Measurements from ENCODE around the gene HPCAL1.

Gene HPCAL1

GRCh38 chr2:10256031-10256514, 46.6 kb upstream of the HPCAL1 start:
- no peaks in the 10 kb centered on the region for H3K27me3 ChIP-seq (ENCODE audit: insufficient read depth, poor library complexity, severe bottlenecking)
- no peak overlapping the region for H3K4me3 ChIP-seq (ENCODE audit: severe bottlenecking)
- DNase-seq (ENCODE audit: low spot score) (peak; percentile 51), ATAC-seq (ENCODE audit: low read depth) (no peak)
- H3K4me1 ChIP-seq (ENCODE audit: insufficient read depth, poor library complexity, severe bottlenecking): no peaks in the 10 kb centered on the region
- no peak overlapping the region for H3K27ac ChIP-seq (ENCODE audit: poor library complexity, severe bottlenecking)
- no peaks in the 10 kb centered on the region for H3K9me3 ChIP-seq (ENCODE audit: severe bottlenecking)
- TF ChIP-seq, protein P1, sequence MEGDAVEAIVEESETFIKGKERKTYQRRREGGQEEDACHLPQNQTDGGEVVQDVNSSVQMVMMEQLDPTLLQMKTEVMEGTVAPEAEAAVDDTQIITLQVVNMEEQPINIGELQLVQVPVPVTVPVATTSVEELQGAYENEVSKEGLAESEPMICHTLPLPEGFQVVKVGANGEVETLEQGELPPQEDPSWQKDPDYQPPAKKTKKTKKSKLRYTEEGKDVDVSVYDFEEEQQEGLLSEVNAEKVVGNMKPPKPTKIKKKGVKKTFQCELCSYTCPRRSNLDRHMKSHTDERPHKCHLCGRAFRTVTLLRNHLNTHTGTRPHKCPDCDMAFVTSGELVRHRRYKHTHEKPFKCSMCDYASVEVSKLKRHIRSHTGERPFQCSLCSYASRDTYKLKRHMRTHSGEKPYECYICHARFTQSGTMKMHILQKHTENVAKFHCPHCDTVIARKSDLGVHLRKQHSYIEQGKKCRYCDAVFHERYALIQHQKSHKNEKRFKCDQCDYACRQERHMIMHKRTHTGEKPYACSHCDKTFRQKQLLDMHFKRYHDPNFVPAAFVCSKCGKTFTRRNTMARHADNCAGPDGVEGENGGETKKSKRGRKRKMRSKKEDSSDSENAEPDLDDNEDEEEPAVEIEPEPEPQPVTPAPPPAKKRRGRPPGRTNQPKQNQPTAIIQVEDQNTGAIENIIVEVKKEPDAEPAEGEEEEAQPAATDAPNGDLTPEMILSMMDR (IDR thresholded peaks at IDR 0.05; ENCODE audit: poor library complexity, severe bottlenecking): no peak
- no peaks in the 10 kb centered on the region for H3K36me3 ChIP-seq (ENCODE audit: low read depth)

DNA sequence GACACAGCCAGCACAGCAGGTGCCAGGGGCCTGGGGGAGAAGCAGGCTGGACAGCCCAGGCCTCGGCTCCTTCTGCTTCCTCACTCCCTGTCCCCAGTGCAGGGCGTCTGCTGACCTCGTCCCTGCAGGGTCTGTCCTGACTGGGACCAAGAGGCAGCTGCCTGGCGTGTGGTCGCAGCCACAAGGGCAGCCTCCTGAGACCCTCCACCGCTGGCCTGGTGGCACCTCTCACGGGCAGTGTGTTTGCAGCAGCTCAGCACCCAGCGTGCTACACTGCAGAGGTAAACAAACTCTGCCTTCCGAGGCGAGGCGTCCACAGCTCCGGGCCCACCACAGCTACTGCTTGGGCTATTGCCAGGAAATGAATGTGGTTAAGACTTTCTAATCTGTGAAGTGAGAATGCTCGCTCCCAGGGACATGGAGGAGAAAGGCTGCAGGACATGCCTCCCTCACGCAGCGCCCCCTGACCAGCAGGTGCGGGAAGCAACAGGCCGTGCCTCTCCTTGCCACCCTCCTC, 46.1 kb upstream of the HPCAL1 start:
- DNase-seq (ENCODE audit: low spot score): no peak
- Histone ChIP-seq H3K36me3 (ENCODE audit: low read depth) (no peaks in the 10 kb centered on the region), H3K27ac (ENCODE audit: poor library complexity, severe bottlenecking) (no peak overlapping the region), H3K4me3 (ENCODE audit: severe bottlenecking) (no peak overlapping the region), H3K27me3 (ENCODE audit: insufficient read depth, poor library complexity, severe bottlenecking) (no peaks in the 10 kb centered on the region), H3K9me3 (ENCODE audit: severe bottlenecking) (no peaks in the 10 kb centered on the region), H3K4me1 (ENCODE audit: insufficient read depth, poor library complexity, severe bottlenecking) (no peaks in the 10 kb centered on the region)
- ATAC-seq (ENCODE audit: low read depth): no peak
- TF ChIP-seq, protein P1 (IDR thresholded peaks at IDR 0.05; ENCODE audit: poor library complexity, severe bottlenecking): no peak

- H3K27me3 ChIP-seq (ENCODE audit: insufficient read depth, poor library complexity, severe bottlenecking): no peaks in the 10 kb centered on the region
- no peaks in the 10 kb centered on the region for H3K4me1 ChIP-seq (ENCODE audit: insufficient read depth, poor library complexity, severe bottlenecking)
- no peaks in the 10 kb centered on the region for H3K36me3 ChIP-seq (ENCODE audit: low read depth)
- H3K9me3 ChIP-seq (ENCODE audit: severe bottlenecking): no peaks in the 10 kb centered on the region
- DNase-seq (ENCODE audit: low spot score) (peak; percentile 28), ATAC-seq (ENCODE audit: low read depth) (no peak)
- no peak overlapping the region for H3K4me3 ChIP-seq (ENCODE audit: severe bottlenecking)
- TF ChIP-seq, protein P1 (IDR thresholded peaks at IDR 0.05; ENCODE audit: poor library complexity, severe bottlenecking): no peak
- no peak overlapping the region for H3K27ac ChIP-seq (ENCODE audit: poor library complexity, severe bottlenecking)
Measured at GRCh38 chr2:10257036-10257435, 45.7 kb upstream of the HPCAL1 start.

GRCh38 chr2:10257500-10258147, 45.1 kb upstream of the HPCAL1 start:
- TF ChIP-seq, protein P1 (IDR thresholded peaks at IDR 0.05; ENCODE audit: poor library complexity, severe bottlenecking): no peak
- Histone ChIP-seq H3K9me3 (ENCODE audit: severe bottlenecking) (no peaks in the 10 kb centered on the region), H3K27me3 (ENCODE audit: insufficient read depth, poor library complexity, severe bottlenecking) (no peaks in the 10 kb centered on the region), H3K36me3 (ENCODE audit: low read depth) (no peaks in the 10 kb centered on the region), H3K27ac (ENCODE audit: poor library complexity, severe bottlenecking) (no peak overlapping the region), H3K4me3 (ENCODE audit: severe bottlenecking) (no peak overlapping the region), H3K4me1 (ENCODE audit: insufficient read depth, poor library complexity, severe bottlenecking) (no peaks in the 10 kb centered on the region)
- no peak for ATAC-seq (ENCODE audit: low read depth)
- DNase-seq (ENCODE audit: low spot score): peak; percentile 42

GRCh38 chr2:10258326-10258725, 44.4 kb upstream of the HPCAL1 start:
- ATAC-seq (ENCODE audit: low read depth) (no peak), DNase-seq (ENCODE audit: low spot score) (peak; percentile 15)
- Histone ChIP-seq H3K9me3 (ENCODE audit: severe bottlenecking) (no peaks in the 10 kb centered on the region), H3K36me3 (ENCODE audit: low read depth) (no peaks in the 10 kb centered on the region), H3K27me3 (ENCODE audit: insufficient read depth, poor library complexity, severe bottlenecking) (no peaks in the 10 kb centered on the region), H3K4me3 (ENCODE audit: severe bottlenecking) (no peak overlapping the region), H3K27ac (ENCODE audit: poor library complexity, severe bottlenecking) (no peak overlapping the region), H3K4me1 (ENCODE audit: insufficient read depth, poor library complexity, severe bottlenecking) (no peaks in the 10 kb centered on the region)
- TF ChIP-seq, protein P1 (IDR thresholded peaks at IDR 0.05; ENCODE audit: poor library complexity, severe bottlenecking): no peak
